Neural progenitor cell (in vitro differentiated cells): ENCODE measurements around the gene EVL. TPM values are rescaled to one million over a fixed set of nuclear protein-coding genes. Genes with fewer than 3 reads are reported as not detected.

ENCODE experiments used
- DNase-seq: peaks from one replicate; pipeline ENCODE4 v3.0.0-alpha.2; 2016; ENCODE audit warnings: low spot score
- H2AFZ ChIP-seq: fragments of 200-600 bp; sonication (generic); replicated peaks from 2 replicates; pipeline ENCODE4 v1.6.1; 2016; ENCODE audit warnings: antibody characterized with exemption
- H3F3A ChIP-seq: fragments of 200-600 bp; sonication (generic); 2 replicates; pipeline ENCODE4 v1.6.1; 2016; ENCODE audit warnings: antibody characterized with exemption, low read depth
- H3K27ac ChIP-seq: fragments of 200-600 bp; sonication (generic); 2 replicates; pipeline ENCODE4 v1.5.1; 2016; ENCODE audit warnings: mild to moderate bottlenecking
- H3K27me3 ChIP-seq: fragments of 200-600 bp; sonication (generic); 2 replicates; pipeline ENCODE4 v1.6.1; 2016; ENCODE audit warnings: mild to moderate bottlenecking, moderate library complexity
- H3K36me3 ChIP-seq: fragments of 200-600 bp; sonication (generic); 2 replicates; pipeline ENCODE4 v1.5.1; 2016
- H3K4me1 ChIP-seq: fragments of 200-600 bp; sonication (generic); 2 replicates; pipeline ENCODE4 v1.6.1; 2016; ENCODE audit warnings: mixed run types
- H3K4me2 ChIP-seq: fragments of 200-600 bp; sonication (generic); 2 replicates; pipeline ENCODE4 v1.6.1; 2016
- H3K4me3 ChIP-seq: fragments of 200-600 bp; sonication (generic); 2 replicates; pipeline ENCODE4 v1.5.1; 2016
- H3K79me2 ChIP-seq: fragments of 200-600 bp; sonication (generic); 2 replicates; pipeline ENCODE4 v1.6.1; 2016; ENCODE audit warnings: low read depth
- H3K9ac ChIP-seq: fragments of 200-600 bp; sonication (generic); 2 replicates; pipeline ENCODE4 v1.6.1; 2016
- H3K9me3 ChIP-seq: fragments of 200-600 bp; sonication (generic); 2 replicates; pipeline ENCODE4 v1.5.1; 2016; ENCODE audit warnings: low read depth
- H4K20me1 ChIP-seq: fragments of 200-600 bp; sonication (generic); 2 replicates; pipeline ENCODE4 v1.6.1; 2016; ENCODE audit warnings: low read depth
- H3K27ac Mint-ChIP-seq: 3 replicates; pipeline ENCODE4 v1.8.0; 2021; ENCODE audit warnings: mixed read lengths
- H3K27me3 Mint-ChIP-seq: 2 replicates; pipeline ENCODE4 v1.8.0; 2022; ENCODE audit warnings: low read depth, mild to moderate bottlenecking, inconsistent platforms, moderate library complexity, mixed read lengths; ENCODE audit not compliant: insufficient read depth
- H3K36me3 Mint-ChIP-seq: 3 replicates; pipeline ENCODE4 v1.8.0; 2021; ENCODE audit warnings: mixed read lengths
- H3K4me1 Mint-ChIP-seq: 3 replicates; pipeline ENCODE4 v1.8.0; 2021; ENCODE audit warnings: mixed read lengths
- H3K4me3 Mint-ChIP-seq: 3 replicates; pipeline ENCODE4 v1.8.0; 2021; ENCODE audit warnings: mild to moderate bottlenecking, moderate library complexity, mixed read lengths
- H3K9me3 Mint-ChIP-seq: 3 replicates; pipeline ENCODE4 v1.8.0; 2020; ENCODE audit warnings: mixed read lengths
- CTCF ChIP-seq: fragments of 200-600 bp; sonication (generic); IDR thresholded peaks from 2 replicates; pipeline ENCODE4 v1.5.1; 2017; ENCODE audit warnings: antibody characterized with exemption, mild to moderate bottlenecking
- EZH2 ChIP-seq: fragments of 200-600 bp; sonication (generic); IDR thresholded peaks from 2 replicates; pipeline ENCODE4 v1.6.1; 2017; ENCODE audit warnings: antibody characterized with exemption, mild to moderate bottlenecking, moderate library complexity
- EZH2phosphoT487 ChIP-seq: fragments of 200-600 bp; sonication (generic); IDR thresholded peaks from 2 replicates; pipeline ENCODE4 v1.6.1; 2017; ENCODE audit warnings: antibody characterized with exemption
- total RNA-seq: library from RNA; depleted of rRNA; stranded (reverse); fragments of >200 nt; gene quantifications from 2 replicates; pipeline ENCODE4 v1.2.3, GENCODE V29; 2015; ENCODE audit warnings: low replicate concordance

The EVL gene
- total RNA-seq, 1 donor from 2014 or later: 49.2 TPM

- H2AFZ ChIP-seq: no peak overlapping the region
- H3K4me1 ChIP-seq: peaks cover 18% of the 10 kb centered on the region
- no peak overlapping the region for H3K27ac ChIP-seq
- Mint-ChIP-seq H3K27me3 (no peaks in the 10 kb centered on the region), H3K36me3 (no peaks in the 10 kb centered on the region), H3K4me3 (no peak overlapping the region), H3K9me3 (no peaks in the 10 kb centered on the region), H3K27ac (no peak overlapping the region), H3K4me1 (peaks cover 37% of the 10 kb centered on the region)
- peaks cover 34% of the 10 kb centered on the region for H4K20me1 ChIP-seq
- H3K79me2 ChIP-seq: peaks cover 7% of the 10 kb centered on the region
- no peaks in the 10 kb centered on the region for H3K27me3 ChIP-seq
- no peaks in the 10 kb centered on the region for H3F3A ChIP-seq
- no peak overlapping the region for H3K4me3 ChIP-seq
- H3K9me3 ChIP-seq: no peaks in the 10 kb centered on the region
- H3K36me3 ChIP-seq: no peaks in the 10 kb centered on the region
- no peak for DNase-seq
- H3K9ac ChIP-seq: no peak overlapping the region
- no peak overlapping the region for H3K4me2 ChIP-seq
- TF ChIP-seq EZH2phosphoT487 (no peak), EZH2 (no peak), CTCF (no peak)
Observed at GRCh38 chr14:100042286-100042685, 22.9 kb upstream of the EVL start.

- peaks cover 25% of the 10 kb centered on the region for H4K20me1 ChIP-seq
- H3K4me1 ChIP-seq: peaks cover 9% of the 10 kb centered on the region
- H3F3A ChIP-seq: no peaks in the 10 kb centered on the region
- Mint-ChIP-seq H3K27ac (peak overlapping the region; percentile 60), H3K9me3 (no peaks in the 10 kb centered on the region), H3K27me3 (peaks cover 2% of the 10 kb centered on the region), H3K4me1 (peaks cover 32% of the 10 kb centered on the region), H3K4me3 (peak overlapping the region; percentile 1), H3K36me3 (no peaks in the 10 kb centered on the region)
- DNase-seq: peak; percentile 32
- H3K27ac ChIP-seq: no peak overlapping the region
- H3K36me3 ChIP-seq: no peaks in the 10 kb centered on the region
- H3K27me3 ChIP-seq: no peaks in the 10 kb centered on the region
- peaks cover 15% of the 10 kb centered on the region for H3K79me2 ChIP-seq
- no peaks in the 10 kb centered on the region for H3K9me3 ChIP-seq
- TF ChIP-seq CTCF (no peak), EZH2 (no peak), EZH2phosphoT487 (no peak)
- peak overlapping the region; percentile 24 for H3K4me2 ChIP-seq
- no peak overlapping the region for H3K9ac ChIP-seq
- H2AFZ ChIP-seq: no peak overlapping the region
- H3K4me3 ChIP-seq: no peak overlapping the region
Observed at GRCh38 chr14:100045642-100046344, 19.4 kb upstream of the EVL start.

GRCh38 chr14:100047600-100047999 is 17.6 kb upstream of the EVL start:
- H3K36me3 Mint-ChIP-seq: no peaks in the 10 kb centered on the region
- H3K9me3 Mint-ChIP-seq: no peaks in the 10 kb centered on the region
- no peaks in the 10 kb centered on the region for H3F3A ChIP-seq
- TF ChIP-seq EZH2phosphoT487 (no peak), EZH2 (no peak)
- no peak overlapping the region for H3K9ac ChIP-seq
- no peaks in the 10 kb centered on the region for H3K9me3 ChIP-seq
- no peak overlapping the region for H3K4me3 Mint-ChIP-seq
- no peak for DNase-seq
- no peaks in the 10 kb centered on the region for H3K27me3 ChIP-seq
- peaks cover 9% of the 10 kb centered on the region for H3K4me1 ChIP-seq
- H3K4me3 ChIP-seq: no peak overlapping the region
- H3K36me3 ChIP-seq: no peaks in the 10 kb centered on the region
- no peak overlapping the region for H2AFZ ChIP-seq
- H3K79me2 ChIP-seq: peaks cover 16% of the 10 kb centered on the region
- H3K4me2 ChIP-seq: no peak overlapping the region
- H4K20me1 ChIP-seq: peaks cover 24% of the 10 kb centered on the region
- H3K27ac Mint-ChIP-seq: no peak overlapping the region
- peaks cover 2% of the 10 kb centered on the region for H3K27me3 Mint-ChIP-seq
- no peak overlapping the region for H3K27ac ChIP-seq
- H3K4me1 Mint-ChIP-seq: peaks cover 32% of the 10 kb centered on the region

- Histone ChIP-seq H3K4me1 (peaks cover 9% of the 10 kb centered on the region), H3K79me2 (peaks cover 19% of the 10 kb centered on the region), H4K20me1 (peaks cover 24% of the 10 kb centered on the region), H3K4me3 (no peak overlapping the region), H3K9me3 (no peaks in the 10 kb centered on the region), H3K27ac (no peak overlapping the region), H2AFZ (no peak overlapping the region), H3F3A (no peaks in the 10 kb centered on the region), H3K27me3 (no peaks in the 10 kb centered on the region), H3K4me2 (no peak overlapping the region), H3K36me3 (no peaks in the 10 kb centered on the region), H3K9ac (no peak overlapping the region)
- H3K4me1 Mint-ChIP-seq: peaks cover 31% of the 10 kb centered on the region
- TF ChIP-seq EZH2: no peak
- TF ChIP-seq CTCF: no peak
- TF ChIP-seq EZH2phosphoT487: no peak
- peaks cover 2% of the 10 kb centered on the region for H3K27me3 Mint-ChIP-seq
- H3K4me3 Mint-ChIP-seq: no peak overlapping the region
- no peaks in the 10 kb centered on the region for H3K9me3 Mint-ChIP-seq
- no peak for DNase-seq
- peaks cover 1% of the 10 kb centered on the region for H3K36me3 Mint-ChIP-seq
- no peak overlapping the region for H3K27ac Mint-ChIP-seq
Observed at GRCh38 chr14:100048786-100049185, 16.4 kb upstream of the EVL start.
